Ishikawa (cell line): Measurements from ENCODE around the gene LINGO1.

Experiments
- CEBPB ChIP-seq: IDR thresholded peaks from 2 replicates; pipeline ENCODE4 v1.6.1; 2012
- CREB1 ChIP-seq: IDR thresholded peaks from 2 replicates; pipeline ENCODE4 v1.6.1; 2012; ENCODE audit warnings: low read depth
- EGR1 ChIP-seq: IDR thresholded peaks from 2 replicates; pipeline ENCODE4 v1.6.1; 2012
- EP300 ChIP-seq: IDR thresholded peaks from 2 replicates; pipeline ENCODE4 v1.6.1; 2012; ENCODE audit warnings: borderline replicate concordance
- FOXM1 ChIP-seq: IDR thresholded peaks from 2 replicates; pipeline ENCODE4 v1.6.1; 2012; ENCODE audit warnings: low read depth, borderline replicate concordance
- NFIC ChIP-seq: IDR thresholded peaks from 2 replicates; pipeline ENCODE4 v1.6.1; 2012
- RAD21 ChIP-seq: IDR thresholded peaks from 2 replicates; pipeline ENCODE4 v1.6.1; 2012; ENCODE audit warnings: low read depth
- REST ChIP-seq: IDR thresholded peaks from 2 replicates; pipeline ENCODE4 v1.6.1; 2012; ENCODE audit warnings: low read depth, mild to moderate bottlenecking
- TAF1 ChIP-seq: IDR thresholded peaks from 2 replicates; pipeline ENCODE4 v1.6.1; 2012; ENCODE audit warnings: low read depth, mild to moderate bottlenecking
- TCF12 ChIP-seq: IDR thresholded peaks from 2 replicates; pipeline ENCODE4 v1.6.1; 2012; ENCODE audit warnings: low read depth
- TEAD4 ChIP-seq: IDR thresholded peaks from 2 replicates; pipeline ENCODE4 v1.6.1; 2012
- YY1 ChIP-seq: IDR thresholded peaks from 2 replicates; pipeline ENCODE4 v1.6.1; 2012; ENCODE audit warnings: low read depth
- ZBTB7A ChIP-seq: IDR thresholded peaks from 2 replicates; pipeline ENCODE4 v1.6.1; 2012; ENCODE audit warnings: low read depth
- TF ChIP-seq, protein P1 (sequence below): IDR thresholded peaks from 2 replicates; pipeline ENCODE4 v1.6.1; 2012

- TF ChIP-seq REST (no peak), CREB1 (no peak), RAD21 (no peak), TAF1 (no peak), TCF12 (no peak), EGR1 (no peak), EP300 (no peak), TEAD4 (no peak), FOXM1 (no peak), ZBTB7A (no peak), YY1 (no peak), NFIC (no peak), CEBPB (no peak)
- TF ChIP-seq, protein P1, sequence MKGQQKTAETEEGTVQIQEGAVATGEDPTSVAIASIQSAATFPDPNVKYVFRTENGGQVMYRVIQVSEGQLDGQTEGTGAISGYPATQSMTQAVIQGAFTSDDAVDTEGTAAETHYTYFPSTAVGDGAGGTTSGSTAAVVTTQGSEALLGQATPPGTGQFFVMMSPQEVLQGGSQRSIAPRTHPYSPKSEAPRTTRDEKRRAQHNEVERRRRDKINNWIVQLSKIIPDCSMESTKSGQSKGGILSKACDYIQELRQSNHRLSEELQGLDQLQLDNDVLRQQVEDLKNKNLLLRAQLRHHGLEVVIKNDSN, result no peak
These were observed 40.6 kb downstream of the LINGO1 start for GRCh38 chr15:77591968-77592613.
